Stimulated activated CD4-positive, alpha-beta T cell treated with anti-CD3 and anti-CD28 coated beads, Interleukin-4, amount 100 ng/mL, for 48 hours (primary cell): ENCODE results near the gene MTUS2.

Experiments
- DNase-seq, 2 donors: peaks; one replicate each; pipeline ENCODE4 v3.0.0-alpha.2; 2020; ENCODE audit warnings: low read depth in 2 of 2

The MTUS2 gene

DNA sequence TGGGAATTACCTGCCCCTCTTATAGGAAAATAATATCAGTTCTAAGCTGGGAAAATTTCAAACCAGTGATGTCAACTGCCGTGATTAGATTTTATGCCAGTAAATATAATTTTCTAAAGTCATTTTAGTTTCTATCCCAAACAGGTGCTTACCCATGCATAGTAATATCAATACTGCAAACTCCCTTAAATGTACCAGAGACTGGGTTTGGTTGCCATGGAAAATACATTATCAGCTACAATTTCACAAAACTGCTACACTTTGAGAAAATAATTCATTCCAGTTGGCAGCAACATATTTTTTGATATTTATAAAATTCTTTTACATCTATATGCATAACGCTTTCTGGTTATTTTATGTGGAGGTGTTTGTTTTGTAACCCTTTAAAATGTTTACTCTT lies 631.8 kb downstream of the MTUS2 start:
- no peak for DNase-seq

DNA sequence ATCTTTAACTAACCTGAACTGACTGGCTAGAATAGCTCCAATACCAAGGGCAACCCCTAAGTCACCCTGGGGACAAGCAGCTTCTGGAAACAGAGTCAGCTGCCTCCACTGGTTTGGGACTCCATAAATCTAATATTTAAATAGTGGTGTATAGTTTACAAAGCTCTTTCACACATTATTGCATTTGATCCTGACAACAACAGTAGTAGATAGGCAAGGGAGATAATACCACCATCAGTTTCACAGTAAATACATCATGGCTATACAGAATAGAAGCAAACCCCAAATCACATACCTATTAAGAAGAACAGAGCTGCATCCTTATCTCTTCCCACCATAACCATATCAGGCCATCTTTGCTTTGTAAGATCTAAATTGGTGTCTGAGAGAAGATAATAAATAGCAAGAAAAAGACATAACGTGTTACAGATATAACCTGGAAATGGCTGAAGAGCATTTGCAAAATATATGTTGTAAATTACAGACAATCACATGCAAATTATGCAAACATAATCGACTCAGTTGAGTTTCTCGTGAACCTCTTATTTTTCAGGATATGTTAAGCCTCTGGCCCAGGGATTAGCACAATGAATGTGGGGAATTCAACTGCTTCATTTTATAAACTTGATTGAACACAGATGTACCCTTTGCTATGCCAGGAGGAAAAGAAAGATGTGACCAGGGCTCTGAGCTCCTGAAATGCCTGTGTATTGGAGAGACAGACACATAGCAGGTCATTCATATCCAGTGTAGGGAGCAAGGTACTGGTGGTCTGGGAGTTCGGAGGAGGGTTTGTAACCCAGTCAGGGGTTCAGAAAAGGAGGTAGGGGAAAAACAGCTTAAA lies 632.9 kb downstream of the MTUS2 start:
- DNase-seq, result no peak

DNA sequence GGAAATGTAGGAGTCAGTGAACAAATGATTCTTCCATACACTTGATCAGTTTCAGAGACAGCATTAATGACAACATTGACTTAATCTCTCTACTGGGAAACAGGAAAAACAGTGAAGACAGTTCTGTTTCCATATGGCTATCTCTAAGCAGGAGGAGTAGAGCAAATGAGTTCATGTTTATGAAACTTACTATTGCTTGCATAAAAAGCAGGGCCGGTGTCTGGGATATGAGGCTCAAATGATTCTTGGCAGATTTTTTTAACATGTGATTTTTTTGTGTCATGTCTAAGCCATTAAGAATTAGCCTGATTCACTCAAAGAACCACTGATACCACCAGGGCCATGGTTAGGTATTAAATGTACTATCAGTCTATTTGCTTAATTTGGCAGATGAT lies 633.5 kb downstream of the MTUS2 start:
- no peak for DNase-seq

DNA sequence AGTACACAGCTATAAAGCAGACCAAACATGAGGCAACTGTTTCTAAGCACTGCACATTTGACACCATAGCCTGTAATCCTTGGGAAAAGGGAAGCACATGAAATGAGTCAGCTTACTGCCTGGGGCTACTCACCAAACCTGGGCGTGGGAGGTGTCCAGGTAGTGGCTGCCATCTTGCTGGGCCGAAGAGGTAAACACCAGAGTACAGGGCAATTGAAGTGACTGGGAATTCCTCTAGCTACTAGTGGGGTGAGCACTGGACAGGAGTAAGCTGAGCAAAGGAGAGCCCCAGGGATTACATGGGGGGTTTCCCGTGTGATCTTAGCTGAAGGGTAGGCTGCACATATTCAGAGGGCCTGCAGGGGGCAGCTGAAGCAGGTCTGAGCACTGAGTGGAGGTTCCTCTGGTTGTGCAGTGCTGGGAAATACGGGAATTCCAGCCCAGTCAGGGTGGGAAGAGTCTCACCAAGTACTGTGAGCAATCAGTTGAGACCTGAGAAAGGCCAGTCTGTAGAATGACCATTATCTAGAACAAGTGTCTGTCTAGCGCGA lies 634.9 kb downstream of the MTUS2 start:
- no peak for DNase-seq

DNA sequence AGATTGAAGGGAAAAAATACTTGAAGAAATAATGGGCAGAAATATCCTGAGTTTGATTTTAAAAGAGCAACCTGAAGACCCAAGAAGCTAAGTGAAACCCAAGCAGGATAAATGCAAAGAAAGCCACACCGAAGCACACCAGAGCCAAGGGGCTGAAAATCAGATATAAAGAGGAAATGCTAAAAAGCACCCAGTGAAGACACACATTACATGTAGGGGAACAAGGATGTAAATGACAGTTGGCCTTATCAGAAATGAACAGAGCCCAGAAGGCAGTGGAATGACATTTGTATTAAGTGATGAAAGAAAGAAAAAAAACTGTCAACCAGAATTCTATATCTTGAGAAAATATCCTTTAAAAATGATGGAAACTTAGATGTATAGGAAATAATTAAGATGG lies 636.3 kb downstream of the MTUS2 start:
- DNase-seq, result no peak

DNA sequence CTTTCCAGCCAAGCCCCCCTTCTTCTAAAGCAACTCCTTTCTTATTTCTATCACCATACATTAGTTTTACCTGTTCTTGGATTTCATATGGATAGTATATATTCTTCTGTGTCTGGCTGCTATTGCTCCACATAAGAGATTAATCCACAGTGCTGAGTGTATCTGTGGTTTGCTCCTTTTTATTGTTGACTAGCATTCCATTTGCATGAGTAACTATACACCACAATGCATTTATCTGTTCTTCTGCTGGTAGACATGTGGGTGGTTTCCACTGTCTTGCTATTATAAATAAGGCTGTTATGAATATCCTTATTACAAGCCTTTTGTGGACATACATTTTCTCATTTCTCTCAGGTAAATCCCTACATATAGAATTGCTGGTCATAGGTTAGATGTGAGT lies 637.2 kb downstream of the MTUS2 start:
- no peak for DNase-seq

DNA sequence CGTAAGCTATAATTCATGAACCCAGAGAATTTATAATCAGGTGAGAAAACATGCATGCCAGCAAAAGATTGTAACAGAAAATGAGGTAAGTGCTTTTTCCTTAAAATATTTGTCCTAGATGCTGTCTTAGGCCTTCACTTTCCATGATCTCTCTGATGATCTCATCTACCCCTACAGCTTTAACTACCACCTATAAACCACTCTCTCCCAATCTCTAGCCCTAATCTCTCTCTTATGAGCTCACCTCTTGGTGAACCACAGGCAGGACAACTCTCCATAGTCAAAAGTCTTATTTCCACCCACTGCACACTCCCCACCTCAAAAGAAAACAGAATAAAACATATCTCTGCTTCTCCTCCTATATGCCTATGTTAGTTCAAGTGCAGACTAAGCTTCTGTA lies 638.3 kb downstream of the MTUS2 start:
- DNase-seq, result no peak

DNA sequence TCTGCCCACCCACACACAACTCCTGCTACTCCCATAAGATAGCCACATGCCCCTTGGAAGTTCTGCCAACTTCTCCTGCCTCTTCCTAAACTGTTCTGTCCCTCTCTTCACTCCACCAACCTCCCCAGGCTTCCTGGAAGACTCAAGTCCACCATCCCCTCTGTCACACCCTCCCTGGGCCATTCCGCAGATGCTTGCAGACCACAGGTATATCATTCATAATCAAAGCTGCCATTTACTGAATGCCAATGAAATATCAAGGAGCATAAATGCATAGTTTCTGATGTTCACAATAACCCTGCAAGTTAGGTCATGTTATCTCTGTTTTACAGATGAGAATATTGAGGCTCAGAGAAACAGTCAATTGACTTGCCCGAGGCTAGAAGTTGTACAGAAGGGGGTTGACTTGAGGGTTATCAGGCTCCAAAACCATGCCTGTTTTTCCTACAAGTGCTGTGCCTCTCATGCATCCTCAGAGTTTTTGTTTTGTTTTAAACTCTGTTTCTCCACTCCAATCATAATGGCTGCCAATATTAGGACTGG lies 639.7 kb downstream of the MTUS2 start:
- no peak for DNase-seq

DNA sequence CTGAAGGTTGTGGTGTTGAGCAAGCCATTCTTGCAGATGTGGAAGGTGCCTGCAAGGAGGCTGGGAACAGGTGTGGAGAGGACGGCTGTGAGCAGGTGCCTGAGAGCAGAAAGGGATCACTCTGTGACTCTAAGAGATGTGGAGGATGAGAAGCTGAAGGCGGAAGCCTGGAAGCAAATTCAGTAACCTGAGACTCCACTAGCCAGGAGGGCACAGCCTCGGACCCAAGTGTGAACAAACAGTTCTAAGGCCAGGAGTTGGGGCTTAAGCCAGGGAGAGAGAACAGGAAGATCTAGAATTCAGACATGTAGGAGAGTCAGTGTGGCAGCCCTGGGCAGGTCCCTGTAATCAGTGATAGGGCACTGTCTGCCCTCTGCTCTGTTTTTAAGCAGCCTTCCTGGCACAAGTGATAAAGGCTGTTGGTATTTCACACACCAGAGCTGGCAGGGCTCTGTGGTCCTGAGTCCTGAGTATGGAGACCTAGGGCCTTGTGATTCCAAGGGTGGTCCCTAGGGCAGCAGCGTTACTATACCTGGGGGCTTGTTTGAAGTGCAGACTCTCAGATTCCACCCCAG lies 644.1 kb downstream of the MTUS2 start:
- DNase-seq, result no peak

DNA sequence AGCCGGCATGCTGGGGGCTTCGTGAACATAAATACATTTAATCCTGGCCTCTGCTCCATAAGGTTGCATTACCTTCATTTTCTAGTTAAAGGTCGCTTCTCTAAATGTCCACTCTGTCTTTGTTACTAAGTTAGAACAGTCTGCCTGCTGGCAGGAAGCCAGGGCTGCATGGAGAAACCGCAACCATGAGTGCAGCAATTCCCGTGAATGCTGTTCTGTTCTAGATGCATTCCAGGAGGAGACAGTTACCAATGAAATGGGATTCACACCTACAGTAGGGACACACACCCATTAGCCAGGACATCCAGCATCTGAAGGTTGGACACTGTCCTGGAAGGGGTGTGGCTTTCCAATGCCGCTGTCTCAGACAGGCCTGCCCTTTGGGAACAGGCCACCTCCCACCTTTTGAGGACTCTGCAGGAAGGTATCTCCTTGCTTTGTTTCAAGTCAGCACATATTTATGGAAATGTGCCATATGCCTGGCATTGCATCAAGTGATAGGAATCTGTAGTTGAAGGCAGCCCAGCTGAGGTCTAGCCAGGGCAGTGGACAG lies 645.7 kb downstream of the MTUS2 start:
- DNase-seq, result no peak

DNA sequence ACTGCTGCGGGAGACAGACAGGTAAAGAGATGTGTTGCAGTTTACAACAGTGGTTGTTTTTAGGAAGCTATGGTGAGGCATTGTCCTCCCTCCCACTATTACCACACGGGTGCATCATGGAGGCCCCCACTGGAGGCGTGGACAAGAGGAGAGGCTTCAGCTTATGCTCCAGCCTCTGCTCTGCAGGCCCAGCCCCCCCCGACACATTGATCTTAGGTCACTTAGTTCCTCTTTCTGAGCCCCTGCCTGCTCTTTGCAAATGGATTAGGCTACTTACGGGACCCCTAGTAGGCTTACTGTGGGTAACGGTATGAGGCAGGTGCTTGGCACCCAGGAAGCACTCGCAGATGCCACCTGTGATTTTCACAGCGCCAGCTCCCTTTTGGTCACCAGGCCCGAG lies 651.4 kb downstream of the MTUS2 start:
- no peak for DNase-seq

DNA sequence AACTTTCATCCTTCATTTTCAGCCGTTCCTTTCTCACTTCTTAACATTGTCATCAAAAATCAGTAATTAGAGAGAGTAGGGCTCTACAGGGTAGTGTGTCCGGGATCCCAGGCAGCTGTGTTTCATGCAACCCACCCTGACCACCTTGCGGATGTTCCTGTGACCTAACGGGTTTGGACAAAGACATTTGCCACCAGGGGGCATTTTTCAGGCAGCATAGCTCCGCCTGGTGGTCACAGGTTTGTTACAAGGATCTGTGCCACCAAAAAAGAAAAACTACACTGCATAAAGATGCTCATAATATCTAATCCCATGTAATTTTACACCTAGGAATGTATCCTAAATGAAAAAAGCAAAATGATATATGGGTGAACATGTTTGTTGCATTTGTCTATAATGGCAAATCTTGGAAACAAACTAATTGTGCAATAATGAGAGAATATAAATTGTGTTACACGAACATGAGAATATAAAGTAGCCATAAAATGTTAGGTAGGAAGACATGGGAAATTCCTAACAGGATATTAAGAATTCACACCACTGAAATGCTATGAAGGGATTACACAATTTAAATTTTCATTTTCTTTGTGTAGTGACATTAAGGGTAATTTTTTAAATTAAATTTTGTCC lies 652.3 kb downstream of the MTUS2 start:
- DNase-seq, result peak; percentile 40 to 43

DNA sequence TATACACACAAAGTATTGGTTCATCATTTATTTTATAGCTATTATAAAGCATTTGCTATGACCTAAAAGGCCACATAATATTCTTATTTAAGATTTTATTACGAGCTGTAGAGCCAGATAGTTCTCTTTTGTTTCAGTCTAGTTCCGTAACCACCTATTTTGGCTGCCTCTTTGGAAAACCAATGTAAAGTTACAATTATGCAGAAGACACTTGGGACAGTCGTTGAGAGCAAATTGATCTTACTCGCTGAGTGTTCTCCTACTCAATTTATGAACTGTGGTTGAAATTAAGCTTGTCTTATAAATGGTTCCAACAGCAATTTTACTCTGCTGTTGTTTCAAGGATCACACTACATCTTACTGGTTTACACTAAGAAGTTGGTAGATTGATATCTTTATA lies 653.0 kb downstream of the MTUS2 start:
- no peak for DNase-seq

DNA sequence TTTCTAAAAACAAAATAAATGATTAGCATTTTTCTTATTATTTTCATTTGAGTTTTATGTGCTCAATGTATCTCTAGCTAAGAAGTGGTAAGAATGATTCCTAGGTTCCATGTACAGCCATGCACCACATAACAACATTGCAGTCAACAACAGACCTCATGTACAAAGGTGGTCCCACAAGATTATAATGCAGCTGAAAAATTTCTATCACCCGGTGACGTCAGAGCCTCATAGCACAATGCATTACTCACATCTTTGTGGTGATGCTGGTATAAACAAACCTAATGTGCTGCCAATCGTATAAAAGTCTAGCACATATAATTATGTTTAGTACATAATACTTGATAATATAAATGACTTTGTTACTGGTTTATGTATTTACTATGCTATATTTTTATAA lies 654.9 kb downstream of the MTUS2 start:
- DNase-seq, result no peak

DNA sequence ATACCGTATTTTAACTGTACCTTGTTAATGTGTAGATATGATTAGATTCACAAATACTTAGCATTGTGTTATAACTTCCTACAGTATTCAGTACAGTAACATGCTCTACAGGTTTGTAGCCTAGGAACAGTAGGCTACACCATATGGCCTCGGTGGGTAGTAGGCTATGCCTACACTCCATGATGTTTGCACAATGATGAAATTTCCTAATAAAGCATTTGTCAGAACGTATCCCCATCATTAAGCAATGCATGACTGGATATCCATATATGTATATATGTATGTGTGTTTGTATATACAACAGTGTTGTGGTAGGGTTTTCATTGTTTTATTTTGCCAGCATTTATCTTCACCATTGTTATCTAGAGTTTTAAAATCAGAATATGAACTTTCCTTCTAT lies 655.9 kb downstream of the MTUS2 start:
- DNase-seq, result no peak

DNA sequence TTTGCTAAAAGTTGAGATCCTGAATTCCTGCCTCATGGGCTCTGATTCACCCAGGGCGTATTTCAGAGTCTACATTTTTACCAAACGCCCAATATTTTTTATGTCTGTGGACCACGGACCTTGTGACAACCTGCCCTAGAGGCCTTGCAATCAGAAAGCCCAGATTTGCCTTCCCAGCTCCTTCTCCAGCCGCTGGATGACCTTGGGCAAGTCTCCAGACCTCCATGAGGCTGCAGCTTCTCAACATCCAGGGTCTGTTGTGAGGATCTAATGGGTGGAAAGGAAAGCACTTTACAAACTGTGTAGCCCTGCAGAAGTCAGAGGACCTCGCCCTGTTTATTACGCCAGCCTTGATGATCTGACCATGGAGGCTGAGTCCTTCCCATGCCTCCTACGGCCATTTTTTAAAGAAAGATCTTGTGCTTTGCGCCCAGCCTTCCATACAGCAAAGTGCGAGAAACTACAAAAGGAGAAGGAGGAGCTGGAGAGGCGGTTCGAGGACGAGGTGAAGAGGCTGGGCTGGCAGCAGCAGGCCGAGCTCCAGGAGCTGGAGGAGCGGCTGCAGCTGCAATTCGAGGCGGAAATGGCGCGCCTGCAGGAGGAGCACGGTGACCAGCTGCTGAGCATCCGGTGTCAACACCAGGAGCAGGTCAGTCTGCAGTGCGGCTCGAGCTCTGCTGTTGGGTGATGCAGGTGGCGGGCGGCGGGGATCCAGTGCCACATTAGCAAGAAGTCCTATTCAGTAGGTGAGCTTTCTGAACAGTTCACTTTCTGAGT lies 659.8 kb downstream of the MTUS2 start:
- no peak for DNase-seq

DNA sequence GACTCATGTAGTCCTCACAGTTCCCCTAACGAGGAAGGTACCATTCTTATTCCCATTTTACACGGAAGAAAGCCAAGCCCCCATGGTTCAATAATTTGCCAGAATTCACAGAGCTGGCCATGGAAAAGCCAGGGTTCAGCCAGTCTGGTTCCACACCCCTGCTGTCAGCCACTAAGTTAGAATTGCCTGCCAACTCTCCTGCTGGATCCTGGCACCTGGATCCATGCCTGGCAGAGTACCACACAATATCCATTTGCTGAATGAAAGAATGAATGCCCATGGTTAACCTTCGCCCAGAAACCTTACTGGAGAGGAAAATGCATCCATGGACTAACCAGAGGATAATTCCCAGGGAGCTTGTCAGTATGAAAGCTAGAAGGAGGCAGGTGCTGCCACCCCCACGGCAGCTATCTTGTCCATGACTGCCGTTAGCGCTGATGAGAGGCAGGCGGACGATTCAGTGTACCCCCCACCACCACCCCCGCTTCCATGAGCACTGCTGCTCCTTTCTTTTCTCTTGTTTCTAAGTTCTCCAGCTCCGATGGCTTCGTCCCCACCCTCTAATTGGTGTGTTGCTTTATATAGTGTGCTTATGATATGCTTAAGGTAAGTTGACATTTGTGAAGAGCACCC lies 660.9 kb downstream of the MTUS2 start:
- DNase-seq, result no peak

DNA sequence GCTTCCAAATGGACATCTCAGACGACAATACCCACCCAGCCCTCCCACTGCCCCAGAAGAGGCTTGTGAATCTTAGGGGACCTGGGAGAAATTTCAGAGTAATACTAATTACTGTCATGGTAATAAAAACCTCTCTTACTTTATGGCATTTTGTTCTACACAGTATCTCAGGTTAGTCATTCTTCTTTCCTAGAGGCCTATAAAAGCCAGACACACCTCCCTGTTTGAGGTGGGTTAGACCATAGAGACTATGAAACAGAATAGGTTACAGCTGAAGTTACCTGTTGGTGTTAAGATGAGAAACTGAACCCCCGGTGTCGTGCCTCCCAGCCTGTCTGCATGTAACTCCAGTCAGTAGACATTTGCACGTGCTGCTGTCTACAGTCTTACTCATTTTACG lies 661.5 kb downstream of the MTUS2 start:
- DNase-seq, result no peak

DNA sequence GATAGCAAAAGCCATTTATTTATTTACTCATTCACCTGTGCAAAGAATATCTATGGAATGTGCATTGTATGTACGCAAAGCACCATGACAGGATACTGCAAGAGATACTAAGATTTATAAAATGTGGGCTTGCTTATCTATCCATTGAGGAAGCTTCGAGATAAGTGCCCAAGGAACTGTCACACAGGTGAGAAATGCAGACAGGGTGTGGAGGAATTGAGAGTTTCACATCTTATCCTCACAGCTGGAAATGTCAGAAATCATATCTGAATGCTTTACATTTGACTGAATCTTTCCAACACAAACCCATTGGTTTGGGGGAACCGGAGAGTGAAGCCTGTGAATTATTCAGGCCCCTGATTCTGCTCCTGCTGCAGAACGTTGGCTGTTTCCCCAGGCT lies 662.4 kb downstream of the MTUS2 start:
- DNase-seq, result no peak

DNA sequence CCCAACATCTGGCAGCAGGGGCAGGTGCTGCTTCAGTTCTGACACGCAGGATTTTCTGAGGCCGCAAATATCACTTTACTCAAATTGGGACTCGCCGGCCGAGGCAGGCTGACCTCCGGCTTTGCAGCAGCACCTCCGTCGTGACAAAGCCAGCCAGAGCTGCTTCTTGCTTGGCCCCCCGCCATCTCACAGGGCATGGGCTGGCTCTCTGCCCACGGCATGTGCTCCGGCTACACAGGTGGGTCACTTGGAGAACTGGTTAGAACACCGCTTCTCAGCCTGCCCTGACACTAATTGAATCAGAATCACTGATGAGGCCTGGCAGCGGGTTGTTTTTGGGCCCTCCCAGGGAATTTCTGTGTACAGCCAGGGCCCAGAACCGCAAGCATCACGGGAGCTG lies 663.1 kb downstream of the MTUS2 start:
- no peak for DNase-seq

DNA sequence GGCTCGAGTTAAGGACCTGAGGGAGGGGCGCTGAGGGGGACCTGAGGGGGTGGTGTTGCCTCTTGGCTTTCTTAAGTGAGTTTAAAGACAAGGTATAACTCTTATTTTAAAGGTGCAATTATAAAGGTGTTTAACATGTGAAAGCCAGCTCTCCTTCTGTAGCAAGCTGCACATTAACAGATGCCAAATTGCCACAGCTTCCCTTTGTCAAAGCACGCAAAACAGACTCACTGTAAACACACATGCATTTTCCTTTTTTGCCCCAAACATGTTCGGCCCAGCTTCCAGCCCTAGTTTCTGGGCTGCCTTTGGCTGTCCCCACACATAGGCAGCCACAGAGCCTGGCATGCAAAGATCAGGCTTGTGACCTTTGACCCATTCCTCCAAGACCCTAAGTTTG lies 663.5 kb downstream of the MTUS2 start:
- no peak for DNase-seq
